HCEC 1CT (cell line): ENCODE data around the gene PDIA4.
"Not testable (repeated sequence)": the region's sequence is repeated elsewhere in the genome, so short reads cannot be mapped to it uniquely, and the experiment has no call there.

Source experiments
- DNase-seq: peaks from one replicate; pipeline ENCODE4 v3.0.0-alpha.2; 2017

Gene PDIA4

DNA sequence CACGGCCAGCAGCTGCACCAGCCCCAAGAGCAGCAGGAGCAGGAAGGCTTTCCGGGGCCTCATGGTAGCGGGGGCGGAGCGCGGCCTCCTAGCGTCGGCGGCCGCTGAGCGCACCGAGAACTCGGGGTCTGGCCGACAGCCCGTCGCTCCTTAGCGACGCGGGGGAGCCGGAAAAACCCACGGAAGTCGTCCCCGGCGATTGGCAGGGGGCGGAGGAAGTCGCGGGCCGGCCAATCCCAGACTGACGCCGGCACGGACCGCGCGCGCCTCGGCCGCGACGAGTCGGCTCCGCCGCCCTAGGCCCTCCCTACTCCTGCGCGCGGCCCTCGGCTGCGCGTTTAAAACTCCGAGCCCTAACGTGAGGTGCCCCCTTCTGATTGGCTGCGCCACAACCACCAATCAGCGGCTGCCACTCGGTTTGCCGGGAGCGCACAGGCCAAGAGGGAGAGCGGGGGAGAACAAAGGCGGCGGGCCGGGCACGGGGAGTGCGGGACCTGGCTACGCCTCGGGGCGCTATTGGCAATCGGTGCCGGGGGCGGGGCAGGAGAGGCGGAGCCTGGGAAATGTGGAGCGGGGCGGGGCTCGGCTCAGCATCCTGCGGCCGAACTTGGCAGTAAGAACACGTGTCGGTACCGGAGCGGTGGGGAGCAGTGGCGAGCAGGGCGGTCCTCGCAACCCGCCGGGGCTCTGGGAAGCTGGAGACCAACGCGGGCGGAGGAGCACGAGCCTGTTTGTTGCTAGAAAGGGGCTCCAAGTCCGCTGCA is at the start of gene PDIA4:
Gene PDIA4 (minus strand): TSS at position 160 of the 764 bp plus-strand sequence. CDS start 97 bp downstream, at position 63.
- DNase-seq: peak; percentile 99

DNA sequence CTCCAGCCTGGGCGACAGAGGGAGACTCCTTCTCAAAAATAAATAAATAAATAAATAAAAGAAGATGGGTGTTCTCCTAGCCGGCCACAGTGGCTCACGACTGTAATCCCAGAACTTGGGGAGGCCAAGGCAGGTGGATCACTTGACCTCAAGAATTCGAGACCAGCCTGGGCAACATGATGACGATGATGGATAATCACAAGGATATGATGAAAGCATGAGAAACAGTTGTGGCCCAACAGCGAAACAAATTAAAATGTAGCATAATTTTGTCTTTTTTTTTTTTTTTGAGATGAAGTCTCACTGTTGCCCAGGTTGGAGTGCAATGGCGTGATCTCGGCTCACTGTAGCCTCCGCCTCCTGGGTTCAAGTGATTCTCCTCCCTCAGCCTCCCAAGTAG is 49.3 kb upstream of the PDIA4 start:
- no peak for DNase-seq

DNA sequence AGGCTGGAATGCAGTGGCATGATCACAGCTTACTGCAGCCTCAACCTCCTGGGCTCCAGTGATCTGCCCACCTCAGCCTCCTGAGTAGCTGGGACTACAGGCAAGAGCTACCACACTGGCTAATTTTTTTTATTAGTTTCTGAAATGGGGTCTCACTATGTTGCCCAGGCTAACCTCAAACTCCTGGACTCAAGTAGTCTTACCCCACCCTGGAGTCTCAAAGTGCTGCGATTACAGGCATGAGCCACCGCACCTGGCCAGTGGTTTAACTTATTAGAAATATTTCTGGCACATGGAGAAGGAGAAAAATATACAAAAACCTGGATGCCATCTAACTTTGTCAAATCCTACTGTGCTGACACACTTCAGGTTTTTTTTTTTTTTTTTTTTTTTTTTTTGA is 47.0 kb upstream of the PDIA4 start:
- DNase-seq: no peak

- DNase-seq: no peak
Measured at GRCh38 chr7:149074116-149074885, 46.0 kb upstream of the PDIA4 start.

GRCh38 chr7:149072438-149072775 is 44.1 kb upstream of the PDIA4 start:
- DNase-seq: no peak

DNA sequence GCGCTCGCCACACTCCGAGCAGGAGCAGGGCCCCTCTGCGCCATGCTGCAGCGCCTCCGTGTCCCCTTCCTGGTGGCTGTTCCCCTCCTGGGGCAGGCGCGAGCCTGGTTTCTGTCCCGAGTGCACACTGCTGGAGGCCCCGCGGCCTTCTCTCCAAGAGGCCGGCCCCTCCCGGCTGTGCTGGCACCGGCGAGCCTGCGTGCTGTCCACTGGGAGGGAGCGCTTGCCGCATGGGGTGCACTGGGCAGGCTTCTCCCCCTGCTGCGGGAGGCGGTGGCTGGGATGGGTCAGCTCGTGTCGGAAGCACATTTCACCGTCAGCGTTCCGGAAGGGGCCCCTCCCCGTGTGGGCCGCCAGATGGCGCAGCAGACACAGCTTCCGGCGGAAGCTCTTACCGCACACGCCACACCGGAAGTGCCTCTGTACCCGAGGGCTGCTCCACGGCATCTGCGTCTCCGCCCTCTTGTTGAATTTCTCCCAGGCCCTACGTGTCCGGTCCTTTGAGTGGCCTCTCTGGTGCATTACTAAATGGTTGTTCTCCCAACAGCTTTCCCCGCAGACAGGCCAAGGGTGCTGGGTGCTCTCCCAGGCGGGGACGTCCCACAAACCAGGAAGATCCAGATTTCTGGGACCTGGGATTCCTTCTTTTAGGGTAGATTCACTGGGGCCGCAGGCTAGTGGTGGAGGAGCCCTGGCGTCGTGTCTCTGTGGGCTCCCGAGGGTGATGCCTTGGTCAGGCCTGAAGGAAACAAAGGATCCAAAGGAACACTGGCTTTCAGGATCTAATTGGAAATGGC is 43.5 kb upstream of the PDIA4 start:
- no peak for DNase-seq

- DNase-seq: no peak
Measured at GRCh38 chr7:149071182-149071635, 42.9 kb upstream of the PDIA4 start.

GRCh38 chr7:149070372-149071125 is 42.2 kb upstream of the PDIA4 start:
- DNase-seq: no peak

DNA sequence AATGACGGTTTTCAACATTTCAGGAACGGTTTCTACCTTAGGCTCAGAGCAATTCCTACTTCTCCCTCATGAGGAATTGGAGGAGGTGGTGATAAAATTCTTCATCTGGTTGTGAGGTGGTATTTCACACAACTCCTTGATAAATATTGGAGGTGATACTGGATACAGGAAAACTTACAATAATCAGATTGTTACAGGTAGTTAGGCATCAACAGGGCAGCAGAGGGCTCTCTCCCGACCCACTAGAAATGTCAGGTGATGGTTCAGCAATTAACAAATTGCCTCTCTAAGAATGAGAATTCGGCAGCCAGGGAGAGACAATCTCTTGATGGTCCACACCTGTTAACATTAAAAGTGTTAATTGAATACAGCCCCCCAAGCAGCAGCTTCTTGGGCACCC is 39.6 kb upstream of the PDIA4 start:
- DNase-seq: no peak

GRCh38 chr7:149063476-149063875 is 35.2 kb upstream of the PDIA4 start:
- no peak for DNase-seq

DNA sequence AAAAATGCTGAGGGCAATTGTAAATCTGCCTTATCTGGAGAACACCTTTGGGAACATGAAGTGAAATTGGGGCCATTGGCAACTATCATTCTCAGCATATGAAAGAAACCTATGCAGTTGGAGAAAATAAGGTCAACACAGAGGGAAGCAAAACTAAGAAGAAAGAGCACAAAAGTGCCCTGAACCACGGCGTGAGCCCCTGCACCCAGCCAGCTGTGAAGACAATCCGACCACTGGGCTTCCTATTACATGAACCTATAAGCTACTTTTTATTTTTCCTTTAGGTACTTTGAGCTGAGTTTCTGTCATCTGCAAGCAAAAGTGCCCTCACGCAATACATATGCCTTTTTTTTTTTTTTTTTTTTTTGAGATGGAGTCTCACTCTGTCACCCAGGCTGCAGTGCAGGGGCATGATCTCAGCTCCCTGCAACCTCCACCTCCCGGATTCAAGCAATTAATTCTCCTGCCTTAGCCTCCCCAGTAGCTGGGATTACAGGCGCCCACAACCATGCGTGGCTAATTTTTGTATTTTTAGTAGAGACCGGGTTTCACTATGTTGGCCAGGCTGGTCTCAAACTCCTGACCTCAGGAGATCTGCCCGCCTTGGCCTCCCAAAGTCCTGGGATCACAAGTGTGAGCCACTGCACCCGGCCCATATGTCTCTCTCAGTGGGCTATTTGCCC is 34.1 kb upstream of the PDIA4 start:
- not testable (repeated sequence) for DNase-seq

- no peak for DNase-seq
Measured at GRCh38 chr7:149060156-149060555, 31.9 kb upstream of the PDIA4 start.

DNA sequence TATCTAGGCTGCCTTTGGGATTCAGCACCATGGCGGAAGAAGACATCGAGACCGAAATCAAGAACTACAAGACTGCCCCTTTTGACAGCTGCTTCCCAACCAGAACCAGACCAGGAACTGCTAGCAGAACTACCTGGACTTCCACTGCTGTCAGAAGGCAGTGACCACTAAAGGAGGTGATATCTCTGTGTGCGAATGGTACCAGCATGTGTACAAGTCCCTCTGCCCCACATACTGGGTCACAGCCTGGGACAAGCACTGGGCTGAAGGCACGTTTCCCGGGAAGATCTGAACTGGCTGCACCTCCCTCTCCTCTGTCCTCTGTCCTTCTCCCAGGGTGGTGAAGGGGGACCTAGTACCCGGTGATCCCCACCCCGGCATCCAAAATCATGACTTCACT is 25.6 kb upstream of the PDIA4 start:
- DNase-seq: no peak

DNA sequence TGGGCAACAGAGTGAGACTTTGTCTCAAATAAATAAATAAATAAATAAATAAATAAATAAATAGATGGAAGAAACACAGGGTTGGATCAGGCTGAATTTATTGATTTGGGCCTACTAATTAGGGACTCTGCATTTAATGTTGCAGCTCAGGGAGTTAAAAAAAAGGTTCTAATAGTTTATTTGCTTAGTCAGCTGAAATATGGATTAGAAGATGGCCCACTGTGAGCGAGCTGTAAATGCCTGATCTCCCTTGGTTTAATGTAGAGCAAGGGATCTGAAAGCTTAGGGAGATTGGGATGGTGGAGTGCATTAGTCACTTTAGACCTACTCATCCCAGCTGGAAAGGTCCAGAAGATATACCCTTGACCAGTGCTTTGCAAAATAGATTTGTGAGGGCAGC is 25.1 kb upstream of the PDIA4 start:
- no peak for DNase-seq

DNA sequence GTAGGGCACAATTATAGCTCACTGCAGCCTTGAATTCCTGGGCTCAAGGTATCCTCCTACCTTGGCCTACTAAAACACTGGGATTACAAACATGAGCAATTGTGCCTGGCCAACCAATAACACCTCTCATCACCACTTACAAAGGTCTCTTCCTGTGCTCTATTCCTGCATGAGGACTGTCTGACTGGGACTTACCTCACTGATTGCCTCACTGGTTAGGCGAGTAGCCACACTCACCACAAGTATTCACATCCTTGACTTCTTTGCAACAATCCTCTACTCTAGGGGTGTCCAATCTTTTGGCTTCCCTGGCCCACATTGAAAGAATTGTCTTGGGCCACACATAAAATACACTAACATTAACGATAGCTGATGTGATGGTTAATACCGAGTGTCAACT is 22.6 kb upstream of the PDIA4 start:
- peak; percentile 7 for DNase-seq

GRCh38 chr7:149048805-149049204 is 20.5 kb upstream of the PDIA4 start:
- DNase-seq: no peak

GRCh38 chr7:149046416-149046815 is 18.1 kb upstream of the PDIA4 start:
- DNase-seq: no peak

GRCh38 chr7:149043936-149044335 is 15.6 kb upstream of the PDIA4 start:
- no peak for DNase-seq

DNA sequence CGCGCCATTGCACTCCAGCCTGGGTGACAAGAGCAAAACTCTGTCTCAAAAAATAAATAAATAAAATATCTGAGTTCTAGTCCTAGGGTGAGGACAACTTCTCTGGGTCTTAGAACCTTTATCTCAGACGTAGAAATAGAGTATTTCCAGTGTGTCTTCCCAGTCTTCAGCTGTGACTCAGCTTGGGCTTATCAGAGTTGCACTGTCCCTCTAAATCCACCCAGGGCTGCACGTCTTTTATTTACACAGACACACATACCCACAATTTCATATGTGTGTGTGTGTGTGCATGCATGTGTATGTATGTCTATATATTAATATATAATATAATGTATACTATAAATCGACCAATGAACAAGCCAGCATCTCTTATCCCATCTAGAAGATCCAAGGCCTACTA is 13.0 kb upstream of the PDIA4 start:
- DNase-seq: no peak

DNA sequence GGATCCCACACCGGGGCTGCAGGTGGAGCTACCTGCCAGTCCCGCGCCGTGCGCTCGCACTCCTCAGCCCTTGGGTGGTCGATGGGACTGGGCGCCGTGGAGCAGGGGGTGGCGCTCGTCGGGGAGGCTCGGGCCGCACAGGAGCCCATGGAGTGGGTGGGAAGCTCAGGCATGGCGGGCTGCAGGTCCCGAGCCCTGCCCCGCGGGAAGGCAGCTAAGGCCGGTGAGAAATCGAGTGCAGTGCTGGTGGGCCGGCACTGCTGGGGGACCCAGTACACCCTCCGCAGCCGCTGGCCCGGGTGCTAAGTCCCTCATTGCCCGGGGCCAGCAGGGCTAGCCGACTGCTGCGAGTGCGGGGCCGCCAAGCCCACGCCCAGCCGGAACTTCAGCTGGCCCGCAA is 10.3 kb upstream of the PDIA4 start:
- DNase-seq: not testable (repeated sequence)

DNA sequence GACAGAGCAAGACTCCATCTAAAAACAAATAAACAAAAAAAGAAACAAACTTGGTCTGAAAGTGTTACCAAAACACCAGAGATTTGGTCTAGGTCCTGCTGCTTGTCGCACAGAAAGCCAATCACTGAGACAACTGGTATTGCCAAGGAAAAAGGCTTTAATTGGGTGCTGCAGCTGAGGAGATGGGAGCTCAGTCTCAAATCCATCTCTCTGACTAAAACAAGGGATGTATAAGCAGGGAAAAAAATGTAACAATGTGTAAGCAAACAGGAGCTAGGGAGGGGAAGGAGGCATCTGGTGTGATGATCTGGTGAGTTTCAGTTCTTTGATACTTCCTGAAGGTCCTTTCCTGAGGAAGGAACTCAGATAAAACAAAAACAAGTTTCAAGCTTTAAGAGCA is 8.4 kb upstream of the PDIA4 start:
- DNase-seq: no peak

GRCh38 chr7:149031353-149031910 is 3.1 kb upstream of the PDIA4 start:
- DNase-seq: no peak
